Tibial artery (tissue), 4 donors: ENCODE results near the gene PAIP2.
"Not testable (repeated sequence)": the region's sequence is repeated elsewhere in the genome, so short reads cannot be mapped to it uniquely, and the experiment has no call there.

ENCODE experiments used
- DNase-seq, 2 donors: peaks; one replicate each; pipeline ENCODE4 v3.0.0-alpha.2; 2019
- H3K27ac ChIP-seq, 2 donors: fragments of 200-600 bp; sonication (generic) in 1 of 2; 1 replicate in 1 of 2; 2 replicates in 1 of 2; pipeline ENCODE4 v1.5.1; 2018 to 2019; ENCODE audit warnings: mild to moderate bottlenecking in 1 of 2
- H3K27me3 ChIP-seq, 2 donors: fragments of 200-600 bp; sonication (generic) in 1 of 2; one replicate each; pipeline versions ENCODE4 v1.5.1 to v1.6.0; 2016 to 2019
- H3K36me3 ChIP-seq, 3 donors: fragments of 200-600 bp; sonication (generic) in 2 of 3; one replicate each; pipeline ENCODE4 v1.5.1; 2016 to 2019; ENCODE audit warnings: mild to moderate bottlenecking in 2 of 3
- H3K4me1 ChIP-seq, 4 donors: fragments of 200-600 bp; sonication (generic) in 2 of 4; 1 replicate in 3 of 4; 2 replicates in 1 of 4; pipeline ENCODE4 v1.5.1; 2016 to 2019
- H3K4me3 ChIP-seq, 2 donors: fragments of 200-600 bp; sonication (generic) in 1 of 2; 1 replicate in 1 of 2; 2 replicates in 1 of 2; pipeline ENCODE4 v1.5.1; 2018 to 2019; ENCODE audit warnings: mild to moderate bottlenecking in 2 of 2
- H3K9me3 ChIP-seq, 3 donors: fragments of 200-600 bp; sonication (generic) in 1 of 3; one replicate each; pipeline ENCODE4 v1.5.1; 2016 to 2019
- intact Hi-C: fragments of 100-400 bp; cut with DNase I; formaldehyde crosslinking; loops from one replicate; pipeline ENCODE4 v1.15.0; 2023; ENCODE audit warnings: low total_unique reads
- TF ChIP-seq, protein P1 (sequence below), 2 experiments: fragments of 200-600 bp in 1 of 2; fragments of 450-650 bp in 1 of 2; IDR thresholded peaks; one replicate each; pipeline ENCODE4 v1.5.1; 2017 to 2019; ENCODE audit warnings: antibody characterized with exemption in 2 of 2, mild to moderate bottlenecking in 1 of 2, moderate library complexity in 1 of 2

PAIP2 gene

DNA sequence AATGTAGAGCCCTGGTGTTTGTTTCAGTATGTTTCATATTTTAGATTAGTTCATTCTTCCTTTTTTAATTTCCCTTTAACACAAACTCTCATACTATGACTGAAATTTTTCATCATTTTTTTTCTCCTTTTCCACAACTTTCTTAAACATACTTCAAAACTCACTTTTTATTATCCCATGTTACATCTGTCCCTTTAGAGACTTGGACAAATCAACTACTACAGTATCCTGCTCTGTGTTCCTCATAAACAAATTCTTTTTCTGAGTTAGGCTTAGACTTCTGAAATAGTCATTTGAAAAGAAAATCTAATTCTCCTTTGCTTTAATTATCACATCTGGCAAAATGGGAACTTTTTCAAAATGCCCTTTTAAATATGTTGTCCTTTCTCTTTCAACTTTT is 32.9 kb upstream of the PAIP2 start:
- H3K4me1 ChIP-seq: peaks cover 0 to 100% (median 53%) of the 10 kb centered on the region in 4 donors
- no peaks in the 10 kb centered on the region for H3K36me3 ChIP-seq
- no peak for DNase-seq
- no peaks in the 10 kb centered on the region for H3K27me3 ChIP-seq
- intact Hi-C loops: no loop called here
- H3K4me3 ChIP-seq: no peak overlapping the region
- TF ChIP-seq, protein P1, sequence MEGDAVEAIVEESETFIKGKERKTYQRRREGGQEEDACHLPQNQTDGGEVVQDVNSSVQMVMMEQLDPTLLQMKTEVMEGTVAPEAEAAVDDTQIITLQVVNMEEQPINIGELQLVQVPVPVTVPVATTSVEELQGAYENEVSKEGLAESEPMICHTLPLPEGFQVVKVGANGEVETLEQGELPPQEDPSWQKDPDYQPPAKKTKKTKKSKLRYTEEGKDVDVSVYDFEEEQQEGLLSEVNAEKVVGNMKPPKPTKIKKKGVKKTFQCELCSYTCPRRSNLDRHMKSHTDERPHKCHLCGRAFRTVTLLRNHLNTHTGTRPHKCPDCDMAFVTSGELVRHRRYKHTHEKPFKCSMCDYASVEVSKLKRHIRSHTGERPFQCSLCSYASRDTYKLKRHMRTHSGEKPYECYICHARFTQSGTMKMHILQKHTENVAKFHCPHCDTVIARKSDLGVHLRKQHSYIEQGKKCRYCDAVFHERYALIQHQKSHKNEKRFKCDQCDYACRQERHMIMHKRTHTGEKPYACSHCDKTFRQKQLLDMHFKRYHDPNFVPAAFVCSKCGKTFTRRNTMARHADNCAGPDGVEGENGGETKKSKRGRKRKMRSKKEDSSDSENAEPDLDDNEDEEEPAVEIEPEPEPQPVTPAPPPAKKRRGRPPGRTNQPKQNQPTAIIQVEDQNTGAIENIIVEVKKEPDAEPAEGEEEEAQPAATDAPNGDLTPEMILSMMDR (IDR thresholded peaks at IDR 0.05): no peak
- H3K27ac ChIP-seq: no peak overlapping the region
- no peaks in the 10 kb centered on the region for H3K9me3 ChIP-seq

DNA sequence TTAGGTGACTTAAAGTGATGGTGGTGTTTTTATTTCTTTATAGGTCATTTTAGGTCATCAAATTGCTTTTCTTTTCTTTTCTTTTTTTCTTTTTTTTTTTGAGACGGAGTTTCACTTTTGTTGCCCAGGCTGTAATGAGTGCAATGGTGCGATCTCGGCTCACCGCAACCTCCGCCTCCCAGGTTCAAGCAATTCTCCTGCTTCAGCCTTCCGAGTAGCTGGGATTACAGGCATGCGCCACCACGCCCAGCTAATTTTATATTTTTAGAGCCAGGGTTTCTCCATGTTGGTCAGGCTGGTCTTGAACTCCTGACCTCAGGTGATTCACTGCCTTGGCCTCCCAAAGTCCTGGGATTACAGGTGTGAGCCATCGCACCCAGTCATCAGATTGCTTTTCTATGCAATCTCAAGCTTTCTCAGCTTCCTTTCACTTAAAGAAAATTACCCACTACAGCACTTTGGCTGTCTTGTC is 30.9 kb upstream of the PAIP2 start:
- H3K27me3 ChIP-seq, H3K4me3 ChIP-seq, H3K9me3 ChIP-seq, DNase-seq, H3K36me3 ChIP-seq, intact Hi-C loops, H3K27ac ChIP-seq: not testable (repeated sequence)
- H3K4me1 ChIP-seq: peaks cover 0 to 100% (median 39%) of the 10 kb centered on the region in 4 donors

DNA sequence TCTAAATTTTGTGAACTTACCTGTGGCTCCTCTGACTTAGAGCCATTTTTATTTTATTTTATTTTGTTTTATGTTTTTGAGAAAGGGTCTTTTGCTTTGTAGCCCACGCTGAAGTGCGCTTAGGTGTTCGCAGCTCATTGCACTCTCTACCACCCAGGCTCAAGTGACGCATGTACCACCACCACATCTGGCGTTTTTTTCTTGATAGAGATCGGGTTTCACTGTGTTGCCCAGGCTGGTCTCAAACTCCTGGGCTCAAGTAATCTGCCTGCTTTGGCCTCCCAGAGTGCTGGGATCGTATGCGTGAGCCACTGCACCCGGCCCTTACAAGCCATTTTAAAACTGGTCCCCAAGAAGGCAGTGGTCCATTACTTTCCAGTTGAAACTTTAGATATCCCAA is 29.6 kb upstream of the PAIP2 start:
- DNase-seq: no peak
- intact Hi-C loops: no loop called here
- TF ChIP-seq, protein P1 (IDR thresholded peaks at IDR 0.05): no peak
- Histone ChIP-seq H3K4me3 (no peak overlapping the region), H3K4me1 (peaks cover 0 to 95% (median 37%) of the 10 kb centered on the region in 4 donors), H3K36me3 (peaks cover 14 to 21% (median 15%) of the 10 kb centered on the region in 3 donors), H3K27me3 (no peaks in the 10 kb centered on the region), H3K9me3 (no peaks in the 10 kb centered on the region), H3K27ac (no peak overlapping the region)

DNA sequence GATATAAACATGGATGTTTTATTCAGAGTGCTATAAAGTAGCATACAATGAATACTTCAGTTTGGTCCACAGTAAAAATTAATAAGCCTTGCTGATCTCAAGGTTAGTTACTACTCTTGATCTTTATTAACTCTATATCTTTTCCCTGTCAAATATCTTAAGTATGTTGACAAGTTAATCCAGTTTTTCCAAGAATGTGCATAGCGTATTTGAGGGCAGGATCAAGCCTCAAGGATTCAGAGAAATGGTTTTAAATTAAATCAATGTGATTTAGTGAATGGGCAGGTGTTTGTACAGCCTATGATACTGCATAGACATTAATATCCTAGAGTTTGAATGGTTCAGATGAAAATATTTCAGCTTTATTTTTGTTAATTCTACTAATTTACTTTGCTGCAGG is 27.4 kb upstream of the PAIP2 start:
- intact Hi-C loops: no loop called here
- H3K9me3 ChIP-seq: no peaks in the 10 kb centered on the region
- no peak overlapping the region for H3K27ac ChIP-seq
- TF ChIP-seq, protein P1 (IDR thresholded peaks at IDR 0.05): no peak
- no peak for DNase-seq
- no peak overlapping the region for H3K4me3 ChIP-seq
- peaks cover 36 to 41% (median 37%) of the 10 kb centered on the region in 3 donors for H3K36me3 ChIP-seq
- no peaks in the 10 kb centered on the region for H3K27me3 ChIP-seq
- H3K4me1 ChIP-seq: peaks cover 0 to 73% (median 26%) of the 10 kb centered on the region in 4 donors

DNA sequence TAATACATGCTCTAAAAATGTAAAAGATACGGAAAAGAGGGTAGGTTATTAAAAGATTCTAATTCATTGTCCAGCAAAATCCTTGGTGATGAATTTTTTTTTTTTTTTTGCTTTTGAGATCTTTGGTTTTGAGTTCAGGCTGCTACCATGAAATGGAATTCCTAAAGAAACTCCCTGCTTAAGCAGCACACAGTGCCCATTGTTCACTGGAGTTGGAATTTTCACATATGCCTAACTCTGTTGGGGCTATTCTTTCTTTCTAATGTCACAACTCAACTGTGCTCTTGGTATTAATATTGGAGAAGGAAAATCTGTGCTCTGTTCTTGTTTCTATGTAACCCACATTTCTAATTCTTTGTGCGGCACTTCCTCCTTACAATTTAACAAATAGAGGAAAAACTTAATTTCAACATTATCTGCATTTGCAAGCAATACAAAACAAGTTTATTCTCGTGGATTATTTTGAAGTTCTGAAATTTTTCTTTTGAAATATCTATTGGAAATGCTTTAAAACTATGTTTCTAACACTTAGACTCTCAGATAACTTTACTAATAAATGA is 26.5 kb upstream of the PAIP2 start:
- Histone ChIP-seq H3K27me3 (no peaks in the 10 kb centered on the region), H3K9me3 (no peaks in the 10 kb centered on the region), H3K4me3 (no peak overlapping the region), H3K36me3 (peaks cover 43 to 49% (median 44%) of the 10 kb centered on the region in 3 donors), H3K4me1 (peaks cover 0 to 64% (median 21%) of the 10 kb centered on the region in 4 donors), H3K27ac (no peak overlapping the region)
- TF ChIP-seq, protein P1 (IDR thresholded peaks at IDR 0.05): no peak
- DNase-seq: no peak
- intact Hi-C loops: no loop called here

DNA sequence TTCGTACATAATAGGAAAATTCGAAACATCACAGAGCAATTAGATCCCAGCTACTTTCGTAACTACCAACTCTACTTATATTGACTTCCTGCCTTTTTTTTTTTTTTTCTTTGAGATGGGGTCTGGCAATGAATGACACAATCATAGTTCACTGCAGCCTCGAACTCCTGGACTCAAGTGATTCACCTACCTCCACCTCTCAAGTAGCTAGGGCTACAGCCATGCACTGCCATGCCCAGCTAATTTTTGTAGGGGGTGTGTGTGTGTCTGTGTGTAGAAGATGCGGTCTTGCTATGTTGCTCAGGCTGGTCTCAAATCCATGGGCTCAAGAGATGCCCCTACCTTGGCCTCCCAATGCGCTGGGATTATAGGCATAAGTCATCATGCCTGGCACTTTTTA is 5.8 kb upstream of the PAIP2 start:
- TF ChIP-seq, protein P1 (IDR thresholded peaks at IDR 0.05): no peak
- no peak overlapping the region for H3K4me3 ChIP-seq
- no peaks in the 10 kb centered on the region for H3K9me3 ChIP-seq
- H3K27ac ChIP-seq: no peak overlapping the region
- peaks cover 0 to 20% (median 6%) of the 10 kb centered on the region in 4 donors for H3K4me1 ChIP-seq
- DNase-seq: no peak
- intact Hi-C loops: loop anchor here (5.0 kb wide), 1 partner anchor 34 kb away; no protein-coding TSS in a partner anchor
- no peaks in the 10 kb centered on the region for H3K27me3 ChIP-seq
- peaks cover 9 to 25% (median 21%) of the 10 kb centered on the region in 3 donors for H3K36me3 ChIP-seq
